Measurements from ENCODE around the gene SEC11C.
"Not testable (repeated sequence)": the region's sequence is repeated elsewhere in the genome, so short reads cannot be mapped to it uniquely, and the experiment has no call there.

Gene SEC11C

DNA sequence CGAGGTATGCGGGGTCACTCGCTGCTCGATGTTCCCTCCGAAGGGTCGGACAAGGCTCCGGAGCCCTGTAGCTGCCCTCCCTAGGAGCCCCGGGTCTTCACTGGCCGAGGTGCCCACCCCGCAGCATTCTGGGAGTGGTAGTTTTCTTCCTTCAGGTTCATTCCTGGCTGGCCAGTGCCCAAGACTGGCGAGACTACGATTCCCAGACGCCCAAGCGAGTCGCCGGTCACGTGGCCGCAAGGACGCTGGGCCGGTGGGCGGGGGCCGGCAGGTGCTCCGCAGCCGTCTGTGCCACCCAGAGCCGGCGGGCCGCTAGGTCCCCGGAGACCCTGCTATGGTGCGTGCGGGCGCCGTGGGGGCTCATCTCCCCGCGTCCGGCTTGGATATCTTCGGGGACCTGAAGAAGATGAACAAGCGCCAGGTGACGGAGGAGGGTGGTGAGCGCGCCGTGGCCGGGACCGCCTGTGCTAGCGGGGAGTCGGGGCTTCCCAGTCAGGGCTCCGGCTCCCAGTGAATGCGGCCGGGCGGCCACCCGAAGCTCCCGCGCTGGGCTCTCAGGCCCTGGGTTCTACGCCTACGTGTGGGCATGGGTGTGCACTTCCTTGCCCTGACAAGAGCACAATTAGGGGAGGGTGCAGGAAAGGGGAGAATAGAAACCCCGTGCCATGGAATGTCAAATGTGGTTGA is at the start of gene SEC11C:
Gene SEC11C, plus strand, starts transcription at position 270 of the 687 bp plus-strand sequence. Its CDS starts 65 bp downstream, at position 335.
- peak; percentile 90 to 93 for DNase-seq (ENCODE audit: low read depth in 2 of 2)

DNA sequence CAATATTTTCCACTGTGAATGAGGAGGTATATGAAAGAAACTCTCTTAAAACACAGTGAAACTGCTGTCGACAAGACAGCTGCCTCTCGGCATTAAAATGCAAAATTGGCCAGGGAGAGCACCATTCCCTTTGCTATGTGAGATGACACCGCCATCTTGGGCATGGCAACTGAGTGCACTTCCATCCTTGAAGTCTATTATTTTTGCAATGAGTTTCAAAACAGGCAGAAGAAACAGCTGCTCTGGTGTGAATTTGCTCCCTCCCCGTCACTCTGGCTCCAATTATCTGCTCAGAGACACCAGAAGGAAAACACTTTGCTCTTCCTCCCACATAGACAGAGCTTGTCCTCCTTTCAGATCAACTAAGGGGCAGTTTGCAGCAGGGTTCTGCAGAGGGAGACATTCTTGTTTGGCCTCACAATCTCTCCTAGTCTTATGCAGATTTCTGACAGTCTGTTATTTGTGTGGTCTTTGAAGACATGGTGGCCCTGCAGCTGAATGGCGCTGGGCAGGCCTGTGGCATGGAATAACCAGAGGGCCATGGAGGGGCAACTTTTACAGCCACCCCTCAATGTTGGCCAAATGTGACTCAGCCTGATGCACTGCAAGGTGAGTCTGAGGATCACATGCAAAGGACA is 48.6 kb upstream of the SEC11C start:
- no peak for DNase-seq (ENCODE audit: low read depth in 2 of 2)

DNA sequence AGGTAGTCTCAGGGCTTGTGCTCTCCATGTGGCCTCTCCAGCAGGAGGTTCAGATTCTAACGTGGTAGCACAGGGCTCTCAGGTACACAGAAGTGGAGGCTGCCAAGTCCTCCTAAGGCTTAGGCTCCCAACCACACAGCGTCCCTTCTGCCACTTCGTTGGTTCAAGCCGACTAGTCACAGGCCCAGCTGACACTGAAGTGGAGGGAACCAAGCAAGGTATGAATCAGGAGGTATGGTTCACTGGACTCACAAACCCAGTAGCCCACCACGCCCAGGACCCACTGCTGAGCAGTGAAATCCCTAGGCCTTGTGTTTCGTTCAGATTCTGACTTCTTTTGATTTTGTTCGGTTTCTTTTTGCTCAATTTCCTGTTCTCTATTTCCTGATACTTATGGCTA is 46.0 kb upstream of the SEC11C start:
- no peak for DNase-seq (ENCODE audit: low read depth in 2 of 2)

DNA sequence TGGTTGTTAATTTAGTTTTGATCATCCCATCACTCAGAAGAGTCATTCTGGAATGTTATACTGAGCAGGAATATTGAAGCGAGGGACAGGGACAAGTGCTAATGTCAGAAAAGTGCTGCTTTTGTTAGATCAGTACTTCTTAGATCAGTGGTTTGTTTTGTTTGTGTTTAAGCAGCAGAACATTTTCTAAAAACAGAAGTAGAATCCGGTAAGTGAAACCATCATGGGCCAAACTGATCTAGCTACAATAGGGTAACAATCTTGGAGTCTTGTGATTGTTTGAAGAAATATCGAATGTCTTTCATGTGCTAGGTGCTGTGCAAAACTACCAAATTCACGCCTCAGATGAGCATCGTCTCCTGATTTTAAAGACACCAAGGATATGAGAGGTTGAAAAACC is 45.1 kb upstream of the SEC11C start:
- no peak for DNase-seq (ENCODE audit: low read depth in 2 of 2)

DNA sequence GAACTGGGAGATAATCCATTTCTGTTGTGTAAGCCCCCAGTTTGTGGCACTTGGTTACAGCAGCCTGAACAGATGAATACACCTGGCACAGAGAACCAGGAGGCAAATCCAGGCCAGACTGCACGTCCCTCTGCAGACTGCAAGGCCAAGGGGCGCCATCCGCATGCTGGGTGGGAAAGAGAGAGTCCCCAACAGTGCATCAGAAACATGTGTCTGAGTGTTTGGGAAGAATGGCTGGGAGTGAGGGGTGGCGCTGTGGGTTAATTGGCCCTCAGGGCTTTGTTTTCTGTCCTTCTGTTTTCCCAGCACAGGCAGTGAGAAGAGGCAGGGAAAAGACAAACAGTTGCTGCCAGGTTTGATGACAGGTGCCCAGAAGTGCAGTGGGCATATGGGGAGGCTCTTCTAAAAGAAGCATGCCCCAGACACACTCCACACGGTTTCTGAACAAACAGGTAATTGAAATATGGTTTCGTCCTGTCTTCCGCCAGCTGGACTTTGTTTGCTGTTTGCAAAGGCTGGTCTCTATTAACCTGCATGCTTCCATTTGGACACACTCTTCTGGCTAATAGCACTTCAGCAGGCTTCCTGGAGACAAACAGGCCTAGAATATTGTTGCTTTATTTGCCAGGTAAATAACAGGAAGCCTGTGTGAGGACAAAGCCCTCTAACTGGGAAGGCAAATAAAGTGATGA is 43.4 kb upstream of the SEC11C start:
- no peak for DNase-seq (ENCODE audit: low read depth in 2 of 2)

DNA sequence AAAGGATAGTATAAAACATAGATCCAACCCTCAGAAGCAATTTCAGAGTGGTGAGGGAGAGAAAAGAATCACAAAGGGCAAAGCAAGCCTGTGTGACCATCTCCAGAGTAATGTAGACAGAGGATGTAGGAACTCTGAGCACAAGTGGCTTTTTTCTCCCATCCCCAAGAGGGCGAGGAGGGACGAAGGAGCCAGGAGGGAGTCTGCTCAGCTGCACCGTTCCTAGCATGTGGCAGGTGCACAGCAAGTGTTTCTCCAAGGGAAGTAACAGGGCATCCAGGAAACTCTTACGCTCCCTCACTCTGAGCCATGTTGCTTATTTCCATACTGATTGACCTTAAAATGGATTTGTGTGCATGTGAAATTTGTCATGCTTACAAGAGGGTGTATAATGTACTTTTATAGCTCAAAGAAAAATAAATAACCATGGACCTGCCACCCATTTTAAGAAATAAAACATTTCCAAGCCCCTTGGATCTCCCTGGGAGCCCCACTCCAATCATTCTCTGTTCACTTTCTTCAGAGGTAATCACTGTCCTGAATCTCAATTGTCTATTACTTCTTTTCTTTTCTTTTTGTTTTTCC is 37.8 kb upstream of the SEC11C start:
- no peak for DNase-seq (ENCODE audit: low read depth in 2 of 2)

DNA sequence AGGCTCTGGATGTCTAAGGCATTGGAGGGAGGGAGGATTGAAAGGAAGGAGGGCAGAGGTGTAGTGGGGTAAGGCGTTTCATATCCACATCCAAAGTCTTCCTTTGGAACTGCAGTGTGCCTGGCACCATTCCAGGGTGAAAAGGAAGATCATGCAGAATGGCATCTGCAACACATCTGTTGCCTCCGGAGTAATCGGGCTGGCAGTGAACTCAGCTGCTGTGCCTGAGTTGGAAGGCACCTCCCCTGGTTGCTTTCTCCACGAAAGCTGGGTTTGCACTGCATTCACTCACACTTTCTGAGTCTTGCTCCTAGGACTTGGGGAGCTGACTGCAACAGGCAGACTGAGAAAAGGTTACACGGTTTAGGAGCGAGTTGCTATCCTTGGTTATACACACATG is 30.3 kb upstream of the SEC11C start:
- no peak for DNase-seq (ENCODE audit: low read depth in 2 of 2)

DNA sequence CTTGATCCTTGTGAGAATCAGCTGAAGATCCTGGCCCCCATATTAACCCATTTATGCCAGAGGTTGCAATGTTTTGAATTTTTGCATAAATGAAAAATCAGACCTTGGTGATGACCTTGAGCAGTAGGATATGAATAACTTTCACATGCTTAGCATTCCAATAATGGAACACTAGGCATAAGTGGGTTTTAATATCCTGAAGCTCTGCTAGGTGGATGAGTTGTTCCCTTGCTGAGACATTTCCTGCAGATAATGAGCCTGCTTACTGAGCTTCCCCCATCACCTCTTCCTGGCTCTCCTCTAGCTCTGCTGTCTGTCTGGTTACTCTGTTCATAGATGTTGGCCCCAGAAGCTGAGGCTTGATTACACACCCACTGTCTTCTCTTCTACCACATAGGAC is 25.5 kb upstream of the SEC11C start:
- no peak for DNase-seq (ENCODE audit: low read depth in 2 of 2)

DNA sequence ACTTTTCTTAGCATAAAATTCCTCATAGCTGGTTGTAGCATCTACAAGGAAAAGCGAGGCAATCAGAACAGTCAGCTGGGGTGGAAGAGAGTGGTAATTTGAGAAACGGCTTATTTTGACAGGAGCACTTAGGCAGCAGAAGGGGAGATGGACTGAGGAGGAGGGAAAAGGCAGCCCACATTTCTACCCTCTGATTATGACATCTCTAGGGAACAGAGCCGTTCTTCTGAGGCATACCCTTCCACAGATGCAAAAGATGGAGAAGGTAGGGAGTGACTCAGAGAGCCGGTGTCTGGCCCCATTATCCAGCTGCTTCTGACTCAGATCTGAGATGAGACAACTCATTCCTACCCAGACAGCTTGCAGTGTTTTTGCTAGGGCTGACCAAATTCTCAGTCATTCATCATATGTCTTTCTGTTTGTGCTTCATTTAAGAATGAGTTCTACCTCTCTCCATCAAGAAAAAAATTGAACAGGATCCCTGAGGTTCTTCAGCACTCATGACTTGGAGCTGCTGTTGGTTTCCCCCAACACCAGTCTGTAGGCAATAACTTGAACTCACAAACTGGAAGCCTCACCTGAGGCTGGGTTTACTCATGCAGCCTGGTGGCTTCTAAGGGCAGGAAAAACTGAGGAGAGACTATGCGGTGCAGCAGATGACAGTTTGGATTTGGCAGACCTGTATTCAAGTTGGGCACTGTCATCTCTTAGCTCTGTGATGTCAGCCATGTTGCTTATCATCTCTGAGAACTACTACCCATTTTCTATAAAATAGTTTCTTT is 15.9 kb upstream of the SEC11C start:
- DNase-seq (ENCODE audit: low read depth in 2 of 2) = peak in 1 of 2 donors; percentile 21

DNA sequence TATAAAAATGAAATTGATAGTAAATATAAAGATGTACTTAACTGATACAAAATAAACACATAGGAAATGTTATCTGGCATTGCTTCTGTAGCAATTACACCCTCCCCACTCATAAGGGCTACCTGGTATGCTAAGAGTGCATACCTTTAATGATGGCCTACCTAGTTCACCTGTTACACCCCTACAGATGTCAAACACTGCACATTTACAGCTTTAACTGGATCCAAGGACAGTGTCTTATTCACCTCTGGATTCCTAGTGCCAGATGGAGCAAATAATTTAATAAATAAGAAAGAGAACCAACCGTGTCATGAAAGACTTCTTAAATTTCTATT is 15.3 kb upstream of the SEC11C start:
- DNase-seq (ENCODE audit: low read depth in 2 of 2) = no peak

DNA sequence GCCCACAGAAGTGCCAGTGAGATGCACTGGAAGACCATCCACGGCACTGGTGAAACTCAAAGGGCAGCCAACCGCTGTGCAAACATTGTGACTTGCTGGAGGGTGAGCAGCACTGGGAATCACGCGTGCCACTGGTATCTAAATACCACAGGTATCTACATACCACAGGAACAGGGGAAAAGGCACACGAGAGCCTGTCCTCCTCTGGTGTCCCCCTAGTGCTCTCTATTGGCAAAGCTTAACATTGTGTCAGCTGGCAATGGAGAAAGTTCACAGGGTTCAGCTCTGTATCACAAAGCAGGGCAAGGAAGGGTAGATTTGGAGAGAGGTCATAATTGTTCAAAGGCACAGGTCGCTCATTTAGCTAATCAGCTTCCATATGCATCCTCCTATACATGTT is 12.6 kb upstream of the SEC11C start:
- no peak for DNase-seq (ENCODE audit: low read depth in 2 of 2)

DNA sequence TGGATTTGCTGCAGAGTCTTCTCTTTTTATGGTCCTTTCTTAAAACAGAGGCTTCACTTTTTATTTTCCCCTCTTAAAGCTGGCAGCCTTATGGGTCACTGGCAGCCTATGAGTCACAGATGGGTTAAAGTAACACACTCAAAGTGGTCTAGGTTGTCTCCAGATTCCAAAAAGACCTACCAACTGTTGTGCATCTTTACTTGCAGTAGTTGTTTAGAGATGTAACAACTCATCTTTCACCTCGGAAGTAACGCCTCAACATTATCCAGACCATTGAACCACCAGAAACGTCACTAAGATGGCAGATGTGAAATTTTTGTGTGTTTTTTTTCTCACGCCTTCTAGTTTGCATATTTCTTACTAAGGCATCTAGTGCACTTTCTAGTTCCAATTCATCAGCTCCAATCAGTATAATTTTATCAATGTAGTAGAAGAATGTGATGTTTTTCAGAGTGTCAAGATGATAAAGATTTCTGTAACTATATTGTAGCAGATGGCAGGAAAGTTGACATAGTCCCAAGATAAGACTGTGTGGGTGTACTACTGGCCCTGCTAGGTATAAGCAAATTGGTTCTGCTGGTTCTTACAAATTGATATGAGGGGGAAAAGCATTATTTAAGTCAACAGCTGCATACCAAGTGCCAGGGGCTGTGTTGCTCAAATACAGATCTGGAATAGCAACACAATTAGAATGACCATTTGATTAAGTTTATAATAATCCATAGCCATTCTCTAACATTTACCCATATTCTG is 9.6 kb upstream of the SEC11C start:
- DNase-seq (ENCODE audit: low read depth in 2 of 2) = no peak

DNA sequence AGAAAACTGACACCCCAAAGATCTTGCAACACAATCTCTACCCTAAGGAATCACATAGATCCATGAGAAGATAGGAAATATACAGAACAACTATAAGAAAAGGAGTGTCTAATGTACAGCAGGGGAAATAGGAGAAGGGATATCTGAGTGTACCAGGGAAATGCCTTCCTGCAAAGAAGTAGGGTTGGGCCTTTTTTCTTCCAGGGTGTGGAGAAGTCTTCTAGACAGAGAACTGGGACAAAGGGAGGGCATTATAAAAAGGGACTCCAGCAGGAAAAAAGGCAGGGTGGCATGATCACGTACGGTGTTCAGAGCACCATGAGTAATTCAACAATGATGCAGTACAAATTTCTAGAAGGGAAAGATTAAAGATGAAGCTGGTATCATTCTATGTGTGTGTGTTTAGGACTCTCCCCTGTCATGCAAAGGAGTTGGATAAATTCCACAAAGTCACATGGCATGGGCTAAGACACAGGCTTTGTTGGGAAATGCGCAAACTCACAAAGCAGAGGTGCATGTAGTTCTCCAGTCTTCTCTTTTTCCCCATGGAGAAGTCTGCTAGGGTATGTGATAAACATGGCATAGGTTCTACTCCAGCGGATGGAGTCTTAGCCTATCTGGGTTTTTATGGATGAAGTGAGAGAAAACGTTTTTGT is 6.7 kb upstream of the SEC11C start:
- no peak for DNase-seq (ENCODE audit: low read depth in 2 of 2)

DNA sequence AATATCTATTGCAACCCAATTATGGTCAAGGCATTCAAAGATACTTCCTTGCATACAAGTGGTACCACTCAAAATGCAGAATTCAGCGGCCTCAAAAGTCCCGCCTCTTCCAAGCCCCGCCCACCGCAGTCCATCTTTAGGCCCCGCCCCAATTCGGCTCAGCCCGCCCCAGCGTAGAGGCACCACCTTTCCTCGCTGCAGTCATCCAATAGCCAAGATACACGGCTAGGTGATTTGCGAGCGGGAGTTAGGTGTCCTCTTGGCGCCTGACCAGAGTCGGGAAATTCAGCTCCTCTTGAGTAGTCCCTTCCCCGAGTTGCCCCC is 431 bp upstream of the SEC11C start:
- peak; percentile 89 for DNase-seq (ENCODE audit: low read depth in 2 of 2)

DNA sequence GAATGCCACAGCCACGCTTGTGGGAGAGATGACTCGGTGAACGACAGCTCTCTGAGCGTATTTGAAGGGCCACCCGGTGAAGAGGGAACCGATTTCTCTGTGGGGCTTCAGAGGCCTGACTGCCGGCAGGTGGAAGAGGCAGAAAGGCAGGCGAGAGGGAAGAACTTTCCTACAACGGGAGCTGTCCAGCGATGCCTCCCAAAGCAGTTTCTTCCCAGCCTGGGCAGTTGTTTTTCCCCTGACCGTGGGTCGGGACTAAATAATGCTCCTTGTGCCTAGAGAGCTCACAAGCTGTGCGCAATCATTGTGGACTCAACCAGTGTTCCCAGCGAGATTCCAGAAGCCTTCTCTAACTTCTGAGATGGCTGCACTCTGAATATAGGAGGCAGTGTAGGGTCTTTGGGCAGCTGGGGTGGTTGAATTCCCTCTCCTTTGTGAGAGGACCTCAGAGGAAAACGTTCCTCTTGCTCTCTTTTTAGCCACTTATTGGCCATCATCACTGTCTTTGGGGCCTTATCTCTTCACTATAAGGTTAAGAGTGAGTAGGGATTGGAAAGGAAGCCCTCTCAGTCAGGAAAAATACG is 710 bp downstream of the SEC11C start:
- no peak for DNase-seq (ENCODE audit: low read depth in 2 of 2)

DNA sequence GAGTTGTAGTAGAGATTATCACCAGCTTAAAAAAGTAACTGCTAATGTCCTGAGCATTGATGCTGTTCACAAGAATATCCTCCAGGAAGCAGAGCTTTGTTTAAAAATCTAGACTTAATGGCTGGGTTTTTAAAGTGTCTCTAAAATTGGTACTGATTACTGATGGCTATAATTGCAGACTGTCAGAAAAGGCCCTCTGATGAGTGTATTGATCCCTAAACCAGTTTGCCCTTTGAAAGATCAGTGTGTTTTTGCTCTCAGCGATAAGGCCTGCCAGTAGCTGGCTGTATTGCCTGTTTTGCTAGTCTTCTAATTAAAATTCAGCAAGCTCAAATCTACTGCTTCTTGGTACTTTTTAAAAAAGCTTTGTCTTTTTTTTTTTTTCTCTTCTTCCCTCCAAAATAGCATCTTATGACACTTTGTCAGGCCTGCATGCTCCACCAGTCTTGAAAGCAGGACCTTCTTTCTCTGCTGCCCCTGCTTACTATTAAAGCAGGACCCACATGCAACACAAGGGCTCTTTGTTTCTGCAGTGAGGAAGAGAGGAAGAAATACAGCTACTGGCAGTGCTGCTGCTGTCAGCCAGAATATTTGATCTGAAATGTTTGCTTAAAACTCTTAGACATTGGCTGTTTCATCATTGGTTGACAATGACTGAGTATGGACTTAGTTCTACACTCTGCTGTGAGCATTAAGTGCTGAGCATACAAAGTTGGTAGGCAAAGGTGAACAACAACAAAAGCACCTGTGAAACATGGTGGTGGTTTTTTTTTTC is 1.8 kb downstream of the SEC11C start:
- no peak for DNase-seq (ENCODE audit: low read depth in 2 of 2)

DNA sequence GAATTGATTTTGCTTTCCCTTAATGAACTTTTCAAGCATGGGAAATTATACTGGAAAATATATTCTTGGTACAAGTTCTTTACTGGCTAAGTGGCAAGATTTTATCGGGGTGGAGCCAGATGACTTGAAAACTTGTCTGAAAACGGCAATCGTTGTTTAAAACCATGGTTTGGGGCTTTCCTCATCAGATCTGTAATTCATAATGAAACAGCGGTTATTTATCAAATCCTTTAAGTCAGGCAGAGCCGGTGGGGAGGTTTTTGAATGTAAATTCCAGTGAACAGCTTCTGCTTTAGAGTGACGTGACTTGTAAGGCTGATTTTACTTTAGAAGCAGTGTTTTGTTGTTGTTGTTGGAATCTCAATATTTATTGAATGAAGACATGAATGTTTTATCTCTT is 2.6 kb downstream of the SEC11C start:
- peak in 1 of 2 donors; percentile 23 for DNase-seq (ENCODE audit: low read depth in 2 of 2)

DNA sequence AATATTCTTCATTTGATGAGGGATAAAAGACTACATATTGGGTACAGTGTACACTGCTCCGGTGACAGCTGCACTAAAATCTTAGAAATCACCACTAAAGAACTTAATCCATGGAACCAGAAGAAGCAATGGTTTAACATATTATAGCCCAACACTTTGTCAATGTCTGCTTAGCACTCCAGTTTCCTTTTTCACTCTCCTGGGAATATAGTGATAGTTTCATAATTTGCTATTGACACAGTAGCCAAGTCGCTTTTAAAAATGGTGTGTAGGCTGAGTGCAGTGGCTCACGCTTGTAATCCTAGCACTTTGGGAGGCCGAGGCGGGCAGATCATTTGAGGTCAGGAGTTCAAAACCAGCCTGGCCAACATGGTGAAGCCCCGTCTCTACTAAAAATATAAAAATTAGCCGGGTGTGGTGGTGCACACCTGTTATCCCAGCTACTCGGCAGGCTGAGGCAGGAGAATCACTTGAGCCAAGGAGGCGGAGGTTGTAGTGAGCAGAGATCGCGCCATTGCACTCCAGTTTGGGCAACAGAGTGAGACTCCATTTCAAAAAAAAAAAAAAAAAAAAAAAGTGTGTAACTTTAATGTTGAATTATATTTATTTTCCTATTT is 3.2 kb downstream of the SEC11C start:
- DNase-seq (ENCODE audit: low read depth in 2 of 2) = not testable (repeated sequence)

DNA sequence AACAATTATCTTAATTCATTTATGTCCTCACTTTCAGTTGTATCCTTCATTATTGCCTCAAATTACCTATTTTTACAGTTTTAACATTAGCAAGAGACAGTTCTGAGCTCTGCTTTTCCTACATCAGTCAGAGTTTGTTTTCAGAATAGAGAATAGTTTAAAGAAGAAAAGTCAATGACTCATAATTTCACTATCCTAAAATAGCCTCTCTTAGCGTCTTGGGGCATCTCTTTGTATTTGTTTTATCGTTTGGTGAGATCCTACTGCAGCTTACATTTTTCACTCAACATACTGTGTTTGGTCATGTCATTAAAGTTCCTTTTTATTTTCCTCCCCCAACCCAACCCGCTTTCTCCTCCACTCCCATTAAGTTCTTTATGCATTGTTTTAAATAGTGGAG is 3.8 kb downstream of the SEC11C start:
- no peak for DNase-seq (ENCODE audit: low read depth in 2 of 2)
